MCF 10A (cell line): ENCODE results near the gene NRN1. TPM values are rescaled to one million over a fixed set of nuclear protein-coding genes. Genes with fewer than 3 reads are reported as not detected.

Source experiments
- BruUV-seq: library from RNA; stranded (reverse); fragments of 400-500 nt; replicated peaks from 2 replicates; lab custom pipeline; 2021; lab: Mats Ljungman, UMichigan
- CTCF ChIA-PET: fragments of 300-600 bp; sonication (Branson Sonifier 250); formaldehyde crosslinking; extraction: SDS; loops from one replicate; lab custom pipeline; 2021; ENCODE audit warnings: antibody characterized with exemption, inconsistent platforms; lab: Yijun Ruan, JAX
- POLR2A ChIA-PET: fragments of 300-600, 350-650 bp; sonication (Branson Sonifier 250); formaldehyde crosslinking; extraction: SDS; loops from one replicate; lab custom pipeline; 2020; ENCODE audit warnings: antibody characterized with exemption, inconsistent platforms; lab: Yijun Ruan, JAX
- DNase-seq: peaks from one replicate; pipeline ENCODE4 v3.0.0-alpha.2; 2018; ENCODE audit not compliant: unreplicated experiment
- H3K27ac Mint-ChIP-seq: one replicate; pipeline ENCODE4 v1.8.0; 2022; ENCODE audit warnings: mild to moderate bottlenecking, low read depth, mixed read lengths; ENCODE audit not compliant: unreplicated experiment
- H3K27me3 Mint-ChIP-seq: one replicate; pipeline ENCODE4 v1.8.0; 2022; ENCODE audit warnings: mixed read lengths; ENCODE audit not compliant: insufficient read depth, unreplicated experiment
- H3K36me3 Mint-ChIP-seq: one replicate; pipeline ENCODE4 v1.8.0; 2022; ENCODE audit warnings: mild to moderate bottlenecking, moderate library complexity, mixed read lengths; ENCODE audit not compliant: insufficient read depth, unreplicated experiment
- H3K4me1 Mint-ChIP-seq: one replicate; pipeline ENCODE4 v1.8.0; 2022; ENCODE audit warnings: mixed read lengths; ENCODE audit not compliant: insufficient read depth, unreplicated experiment
- H3K4me3 Mint-ChIP-seq: one replicate; pipeline ENCODE4 v1.8.0; 2022; ENCODE audit warnings: mild to moderate bottlenecking, moderate library complexity, mixed read lengths; ENCODE audit not compliant: unreplicated experiment
- H3K9me3 Mint-ChIP-seq: one replicate; pipeline ENCODE4 v1.8.0; 2022; ENCODE audit warnings: mixed read lengths; ENCODE audit not compliant: unreplicated experiment
- CTCF ChIP-seq: fragments of 200-600 bp; IDR thresholded peaks from one replicate; pipeline ENCODE4 v1.8.0; 2022; ENCODE audit warnings: antibody characterized with exemption, mild to moderate bottlenecking; ENCODE audit not compliant: unreplicated experiment
- intact Hi-C: fragments of 100-400 bp; cut with micrococcal nuclease; formaldehyde crosslinking; loops from 2 replicates; pipeline ENCODE4 v1.14.1; 2022
- total RNA-seq: library from RNA; stranded (reverse); gene quantifications from 2 replicates; pipeline ENCODE4 v1.2.3, GENCODE V29; 2022

Gene NRN1
- total RNA-seq, 1 experiment from 2014 or later: not detected

GRCh38 chr6:5958921-5959320 is 47.8 kb downstream of the NRN1 start:
- H3K9me3 Mint-ChIP-seq: no peaks in the 10 kb centered on the region
- intact Hi-C loops: no loop called here
- TF ChIP-seq CTCF: no peak
- H3K4me1 Mint-ChIP-seq: no peaks in the 10 kb centered on the region
- H3K4me3 Mint-ChIP-seq: no peak overlapping the region
- H3K27ac Mint-ChIP-seq: no peak overlapping the region
- peaks cover 46% of the 10 kb centered on the region for H3K27me3 Mint-ChIP-seq
- no TSS peak for BruUV-seq
- H3K36me3 Mint-ChIP-seq: no peaks in the 10 kb centered on the region
- POLR2A ChIA-PET: no interaction called here
- CTCF ChIA-PET: no interaction called here
- no peak for DNase-seq

GRCh38 chr6:5956939-5957338 is 49.8 kb downstream of the NRN1 start:
- Mint-ChIP-seq H3K4me3 (no peak overlapping the region), H3K9me3 (no peaks in the 10 kb centered on the region), H3K27ac (no peak overlapping the region), H3K36me3 (no peaks in the 10 kb centered on the region), H3K27me3 (peaks cover 50% of the 10 kb centered on the region), H3K4me1 (no peaks in the 10 kb centered on the region)
- BruUV-seq: no TSS peak
- ChIA-PET POLR2A (no interaction called here), CTCF (no interaction called here)
- no peak for DNase-seq
- TF ChIP-seq CTCF: no peak
- intact Hi-C loops: no loop called here

- POLR2A ChIA-PET: no interaction called here
- CTCF ChIA-PET: no interaction called here
- intact Hi-C loops: no loop called here
- Mint-ChIP-seq H3K27ac (no peak overlapping the region), H3K27me3 (peaks cover 19% of the 10 kb centered on the region), H3K36me3 (no peaks in the 10 kb centered on the region), H3K9me3 (no peaks in the 10 kb centered on the region), H3K4me3 (no peak overlapping the region), H3K4me1 (no peaks in the 10 kb centered on the region)
- peak; percentile 36 for DNase-seq
- TF ChIP-seq CTCF: peak; percentile 24
- BruUV-seq: no TSS peak
Measured at GRCh38 chr6:5950361-5950785, 56.4 kb downstream of the NRN1 start.
